Hepatocyte (in vitro differentiated cells): ENCODE measurements around the gene MACROH2A2. TPM values are rescaled to one million over a fixed set of nuclear protein-coding genes. Genes with fewer than 3 reads are reported as not detected.

Source experiments
- DNase-seq: peaks from one replicate; pipeline ENCODE4 v3.0.0-alpha.2; 2016; ENCODE audit warnings: low spot score
- H2AFZ ChIP-seq: fragments of 200-600 bp; sonication (generic); 2 replicates; pipeline ENCODE4 v1.6.0; 2016; ENCODE audit warnings: antibody characterized with exemption, mild to moderate bottlenecking
- H3K27ac ChIP-seq: fragments of 200-600 bp; sonication (generic); 2 replicates; pipeline ENCODE4 v1.5.1; 2016; ENCODE audit warnings: mild to moderate bottlenecking
- H3K27me3 ChIP-seq: fragments of 200-600 bp; sonication (generic); 2 replicates; pipeline ENCODE4 v1.6.1; 2016
- H3K36me3 ChIP-seq: fragments of 200-600 bp; sonication (generic); replicated peaks from 2 replicates; pipeline ENCODE4 v1.5.1; 2016; ENCODE audit warnings: low read depth; ENCODE audit not compliant: insufficient read depth
- H3K4me1 ChIP-seq: fragments of 200-600 bp; sonication (generic); 2 replicates; pipeline ENCODE4 v1.5.1; 2016; ENCODE audit warnings: mild to moderate bottlenecking, moderate library complexity; ENCODE audit not compliant: insufficient read depth
- H3K4me2 ChIP-seq: fragments of 200-600 bp; sonication (generic); 2 replicates; pipeline ENCODE4 v1.6.0; 2016
- H3K4me3 ChIP-seq: fragments of 200-600 bp; sonication (generic); 2 replicates; pipeline ENCODE4 v1.5.1; 2016; ENCODE audit warnings: mild to moderate bottlenecking
- H3K79me2 ChIP-seq: fragments of 200-600 bp; sonication (generic); 2 replicates; pipeline ENCODE4 v1.6.0; 2017; ENCODE audit warnings: mild to moderate bottlenecking
- H3K9me2 ChIP-seq: fragments of 200-600 bp; sonication (generic); replicated peaks from 2 replicates; pipeline ENCODE4 v1.6.0; 2017; ENCODE audit warnings: mild to moderate bottlenecking; ENCODE audit not compliant: insufficient read depth
- H3K9me3 ChIP-seq: fragments of 200-600 bp; sonication (generic); 2 replicates; pipeline ENCODE4 v1.5.1; 2016; ENCODE audit warnings: low read depth, mild to moderate bottlenecking
- H4K20me1 ChIP-seq: fragments of 200-600 bp; sonication (generic); 2 replicates; pipeline ENCODE4 v1.6.0; 2016; ENCODE audit warnings: mild to moderate bottlenecking; ENCODE audit not compliant: insufficient read depth, poor library complexity, severe bottlenecking
- CTCF ChIP-seq: fragments of 200-600 bp; sonication (generic); IDR thresholded peaks from 2 replicates; pipeline ENCODE4 v1.5.1; 2016; ENCODE audit warnings: antibody characterized with exemption, mild to moderate bottlenecking; ENCODE audit not compliant: poor library complexity
- EZH2 ChIP-seq: fragments of 200-600 bp; sonication (generic); IDR thresholded peaks from 2 replicates; pipeline ENCODE4 v1.6.1; 2016; ENCODE audit warnings: antibody characterized with exemption, mild to moderate bottlenecking, borderline replicate concordance
- EZH2phosphoT487 ChIP-seq: fragments of 200-600 bp; sonication (generic); IDR thresholded peaks from one replicate; pipeline ENCODE4 v1.6.1; 2018; ENCODE audit warnings: antibody characterized with exemption, mild to moderate bottlenecking, low read depth, moderate library complexity; ENCODE audit not compliant: unreplicated experiment, severe bottlenecking
- WGBS: methylation state at CpG from one replicate; pipeline ENCODE4 v1.1.6; 2016; ENCODE audit warnings: low lambda C conversion rate; ENCODE audit errors: missing lambda C conversion rate; 5-methylcytosine and 5-hydroxymethylcytosine counted together
- polyA plus RNA-seq: library from polyadenylated mRNA; unstranded; fragments of >200 nt; fragmentation: Nextera tagmentation; extraction: Ambion mirVana; gene quantifications from 2 replicates; pipeline ENCODE4 v1.2.1, GENCODE V29; 2016
- total RNA-seq: library from RNA; depleted of rRNA; stranded (reverse); fragments of >200 nt; gene quantifications from 2 replicates; pipeline ENCODE4 v1.2.3, GENCODE V29; 2014

The MACROH2A2 gene
- total and polyA plus RNA-seq, 2 experiments from 2014 or later, result 45.7 to 47.2 TPM

GRCh38 chr10:70053841-70054288, 1.2 kb downstream of the MACROH2A2 start:
- Histone ChIP-seq H2AFZ (peak overlapping the region; percentile 65), H3K27me3 (no peaks in the 10 kb centered on the region), H3K9me3 (no peaks in the 10 kb centered on the region), H3K4me1 (peaks cover 16% of the 10 kb centered on the region), H3K27ac (peak overlapping the region; percentile 93), H4K20me1 (no peaks in the 10 kb centered on the region), H3K9me2 (no peaks in the 10 kb centered on the region), H3K36me3 (no peaks in the 10 kb centered on the region), H3K4me3 (peak overlapping the region; percentile 94), H3K79me2 (peaks cover 53% of the 10 kb centered on the region), H3K4me2 (peak overlapping the region; percentile 85)
- peak; percentile 53 for TF ChIP-seq CTCF
- no peak for TF ChIP-seq EZH2phosphoT487
- TF ChIP-seq EZH2, result no peak
- WGBS, result 14% methylated on average over 16 of the region's 33 CpGs
- peak; percentile 47 for DNase-seq

GRCh38 chr10:70054902-70055301, 2.3 kb downstream of the MACROH2A2 start:
- Histone ChIP-seq H3K9me3 (no peaks in the 10 kb centered on the region), H4K20me1 (peaks cover 4% of the 10 kb centered on the region), H3K27ac (peak overlapping the region; percentile 93), H3K36me3 (no peaks in the 10 kb centered on the region), H3K4me3 (no peak overlapping the region), H3K4me2 (peak overlapping the region; percentile 85), H3K79me2 (peaks cover 63% of the 10 kb centered on the region), H3K9me2 (no peaks in the 10 kb centered on the region), H3K4me1 (peaks cover 10% of the 10 kb centered on the region), H3K27me3 (no peaks in the 10 kb centered on the region), H2AFZ (no peak overlapping the region)
- TF ChIP-seq EZH2phosphoT487 (no peak), EZH2 (no peak), CTCF (no peak)
- DNase-seq, result no peak
- 45% methylated on average over 4 of the region's 4 CpGs for WGBS

- Histone ChIP-seq H3K27me3 (no peaks in the 10 kb centered on the region), H3K79me2 (peaks cover 70% of the 10 kb centered on the region), H3K27ac (no peak overlapping the region), H2AFZ (no peak overlapping the region), H3K36me3 (no peaks in the 10 kb centered on the region), H3K9me2 (no peaks in the 10 kb centered on the region), H3K4me3 (no peak overlapping the region), H4K20me1 (peaks cover 4% of the 10 kb centered on the region), H3K9me3 (no peaks in the 10 kb centered on the region), H3K4me1 (peaks cover 10% of the 10 kb centered on the region), H3K4me2 (no peak overlapping the region)
- WGBS, result 94% methylated on average over 1 of the region's 1 CpG
- no peak for DNase-seq
- TF ChIP-seq CTCF (no peak), EZH2 (no peak), EZH2phosphoT487 (no peak)
Measured at GRCh38 chr10:70055550-70055949, 2.9 kb downstream of the MACROH2A2 start.
